ENCODE measurements around the gene ZNF148.

ZNF148 gene

DNA sequence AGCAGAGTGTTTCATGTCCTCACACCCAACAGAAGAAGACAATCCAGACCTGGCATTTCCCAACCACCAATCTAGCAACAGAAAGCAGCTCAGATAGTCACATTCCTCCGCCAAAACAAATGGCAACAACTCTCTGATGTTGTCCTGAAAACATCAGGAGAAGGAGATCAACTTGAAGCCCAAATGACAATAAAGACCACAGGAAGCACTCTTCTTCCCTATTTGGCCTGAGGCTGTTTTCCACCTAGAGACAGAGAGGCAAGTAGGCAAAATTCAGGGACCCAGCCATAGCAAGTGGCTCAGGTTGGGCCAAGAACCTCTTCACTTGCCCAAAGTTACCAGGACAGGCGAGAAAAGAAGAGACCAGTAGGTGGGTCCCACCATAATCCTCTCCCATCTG is 35.0 kb downstream of the ZNF148 start:
- no peak for DNase-seq (ENCODE audit: low read depth in 1 of 2, low spot score in 1 of 2)
- TF ChIP-seq JUND (IDR thresholded peaks at IDR 0.05; ENCODE audit: low read depth): no peak
- in situ Hi-C loops (cut with HindIII; ENCODE audit: low pct_unique_long_range_greater_than_20kb, low sequenced_read_pairs): no loop called here

DNA sequence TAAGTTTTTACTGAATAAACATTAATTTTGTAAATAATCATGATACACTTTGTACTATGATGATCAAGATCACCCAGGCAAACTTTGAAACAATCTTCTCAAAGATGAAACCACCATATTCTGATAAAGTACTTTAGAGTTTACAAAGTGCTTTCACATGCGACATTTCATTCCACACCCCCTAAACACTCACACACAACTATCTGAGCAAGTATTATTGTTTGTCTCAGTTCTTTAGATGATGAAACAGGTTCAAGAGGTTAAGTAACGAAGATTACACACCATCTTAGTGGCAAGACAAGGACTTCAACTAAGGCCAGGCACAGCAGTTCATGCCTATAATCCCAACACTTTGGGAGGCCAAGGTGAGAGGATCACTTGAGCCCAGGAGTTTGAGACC is 37.6 kb downstream of the ZNF148 start:
- in situ Hi-C loops (cut with HindIII; ENCODE audit: low pct_unique_long_range_greater_than_20kb, low sequenced_read_pairs): no loop called here
- no peak for TF ChIP-seq JUND (IDR thresholded peaks at IDR 0.05; ENCODE audit: low read depth)
- no peak for DNase-seq (ENCODE audit: low read depth in 1 of 2, low spot score in 1 of 2)

GRCh38 chr3:125334675-125335560 is 40.2 kb downstream of the ZNF148 start:
- in situ Hi-C loops (cut with HindIII; ENCODE audit: low pct_unique_long_range_greater_than_20kb, low sequenced_read_pairs): no loop called here
- no peak for TF ChIP-seq JUND (IDR thresholded peaks at IDR 0.05; ENCODE audit: low read depth)
- no peak for DNase-seq (ENCODE audit: low read depth in 1 of 2, low spot score in 1 of 2)

DNA sequence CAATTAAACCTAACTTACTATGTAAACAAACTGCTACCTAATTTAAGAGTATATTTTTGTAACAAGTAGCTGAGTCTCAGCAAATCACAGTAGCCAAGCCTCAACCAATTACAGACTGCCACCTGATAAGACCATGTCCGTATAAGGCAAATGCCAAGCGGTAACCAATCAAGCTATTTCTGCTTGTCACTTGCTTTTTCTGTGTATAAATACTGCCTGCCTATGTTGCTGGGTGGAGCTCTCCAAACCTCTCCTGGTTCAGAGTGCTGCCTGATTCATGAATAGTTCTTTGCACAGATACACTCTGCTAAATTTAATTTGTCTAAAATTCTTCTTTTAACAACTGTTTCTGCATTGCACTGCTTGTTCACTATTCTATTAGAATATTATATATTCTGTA is 42.6 kb downstream of the ZNF148 start:
- in situ Hi-C loops (cut with HindIII; ENCODE audit: low pct_unique_long_range_greater_than_20kb, low sequenced_read_pairs): no loop called here
- no peak for DNase-seq (ENCODE audit: low read depth in 1 of 2, low spot score in 1 of 2)
- TF ChIP-seq JUND (IDR thresholded peaks at IDR 0.05; ENCODE audit: low read depth): no peak

GRCh38 chr3:125331243-125331642 is 43.9 kb downstream of the ZNF148 start:
- in situ Hi-C loops (cut with HindIII; ENCODE audit: low pct_unique_long_range_greater_than_20kb, low sequenced_read_pairs): no loop called here
- TF ChIP-seq JUND (IDR thresholded peaks at IDR 0.05; ENCODE audit: low read depth): no peak
- DNase-seq (ENCODE audit: low read depth in 1 of 2, low spot score in 1 of 2): no peak

GRCh38 chr3:125326957-125327356 is 48.2 kb downstream of the ZNF148 start:
- no peak for TF ChIP-seq JUND (IDR thresholded peaks at IDR 0.05; ENCODE audit: low read depth)
- no peak for DNase-seq (ENCODE audit: low read depth in 1 of 2, low spot score in 1 of 2)
- in situ Hi-C loops (cut with HindIII; ENCODE audit: low pct_unique_long_range_greater_than_20kb, low sequenced_read_pairs): no loop called here

- TF ChIP-seq JUND (IDR thresholded peaks at IDR 0.05; ENCODE audit: low read depth): no peak
- in situ Hi-C loops (cut with HindIII; ENCODE audit: low pct_unique_long_range_greater_than_20kb, low sequenced_read_pairs): no loop called here
- no peak for DNase-seq (ENCODE audit: low read depth in 1 of 2, low spot score in 1 of 2)
These were observed 49.4 kb downstream of the ZNF148 start for GRCh38 chr3:125325746-125326145.

GRCh38 chr3:125324341-125324740 is 50.8 kb downstream of the ZNF148 start:
- in situ Hi-C loops (cut with HindIII; ENCODE audit: low pct_unique_long_range_greater_than_20kb, low sequenced_read_pairs): no loop called here
- no peak for DNase-seq (ENCODE audit: low read depth in 1 of 2, low spot score in 1 of 2)
- TF ChIP-seq JUND (IDR thresholded peaks at IDR 0.05; ENCODE audit: low read depth): no peak

DNA sequence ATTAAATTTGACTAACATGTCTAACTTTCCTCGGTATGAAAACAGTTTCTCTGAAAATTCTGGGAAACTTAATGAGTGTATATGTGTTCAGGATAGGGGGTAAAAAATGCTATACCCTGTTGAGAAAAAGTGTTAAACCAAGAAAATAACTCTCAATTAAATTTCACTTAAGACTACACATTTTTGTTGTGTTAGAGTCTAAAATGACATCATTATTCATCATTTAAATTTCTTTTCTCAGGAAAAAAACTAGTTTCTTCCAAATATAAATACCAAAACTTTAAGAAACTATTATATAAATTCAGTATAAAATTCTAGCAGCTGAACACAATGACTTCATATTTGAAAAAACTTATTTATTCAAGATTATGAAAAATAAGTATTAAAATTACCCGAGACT is 52.2 kb downstream of the ZNF148 start:
- no peak for DNase-seq (ENCODE audit: low read depth in 1 of 2, low spot score in 1 of 2)
- in situ Hi-C loops (cut with HindIII; ENCODE audit: low pct_unique_long_range_greater_than_20kb, low sequenced_read_pairs): no loop called here
- TF ChIP-seq JUND (IDR thresholded peaks at IDR 0.05; ENCODE audit: low read depth): no peak

DNA sequence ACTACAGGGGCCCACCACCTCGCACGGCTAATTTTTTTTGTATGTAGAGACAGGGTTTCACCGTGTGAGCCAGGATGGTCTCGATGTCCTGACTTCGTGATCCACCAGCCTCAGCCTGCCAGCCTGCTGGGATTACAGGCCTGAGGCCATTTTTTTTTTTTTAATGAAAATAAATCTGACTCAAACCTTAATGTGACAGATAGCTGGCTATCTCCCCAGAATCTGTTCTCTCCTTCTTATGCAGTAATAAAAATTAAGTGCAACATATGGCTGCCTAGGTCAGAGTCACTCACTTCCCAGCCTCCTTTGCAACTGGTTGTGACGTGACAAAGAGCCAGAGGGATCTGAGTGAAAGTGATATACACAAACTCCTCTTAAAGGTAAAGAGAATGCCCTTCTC is 53.0 kb downstream of the ZNF148 start:
- no peak for TF ChIP-seq JUND (IDR thresholded peaks at IDR 0.05; ENCODE audit: low read depth)
- in situ Hi-C loops (cut with HindIII; ENCODE audit: low pct_unique_long_range_greater_than_20kb, low sequenced_read_pairs): no loop called here
- DNase-seq (ENCODE audit: low read depth in 1 of 2, low spot score in 1 of 2): no peak

GRCh38 chr3:125319765-125320164 is 55.4 kb downstream of the ZNF148 start:
- in situ Hi-C loops (cut with HindIII; ENCODE audit: low pct_unique_long_range_greater_than_20kb, low sequenced_read_pairs): no loop called here
- DNase-seq (ENCODE audit: low read depth in 1 of 2, low spot score in 1 of 2): peak in 1 of 2 experiments; percentile 14

GRCh38 chr3:125318871-125319270 is 56.3 kb downstream of the ZNF148 start:
- no peak for DNase-seq (ENCODE audit: low read depth in 1 of 2, low spot score in 1 of 2)
- in situ Hi-C loops (cut with HindIII; ENCODE audit: low pct_unique_long_range_greater_than_20kb, low sequenced_read_pairs): no loop called here
- TF ChIP-seq JUND (IDR thresholded peaks at IDR 0.05; ENCODE audit: low read depth): no peak

More at GRCh38 chr3:125319765-125320164, 55.4 kb downstream of the ZNF148 start:
- TF ChIP-seq JUND (IDR thresholded peaks at IDR 0.05; ENCODE audit: low read depth): no peak

- no peak for TF ChIP-seq JUND (IDR thresholded peaks at IDR 0.05; ENCODE audit: low read depth)
- in situ Hi-C loops (cut with HindIII; ENCODE audit: low pct_unique_long_range_greater_than_20kb, low sequenced_read_pairs): no loop called here
- DNase-seq (ENCODE audit: low read depth in 1 of 2, low spot score in 1 of 2): no peak
These were observed 56.8 kb downstream of the ZNF148 start for GRCh38 chr3:125318167-125318865.
